GM18502 (cell line): ENCODE measurements around the gene OTULINL.
A peak's percentile ranks its signal among the peaks of the same experiment; 100 is the strongest.
"Not testable (repeated sequence)": the region's sequence is repeated elsewhere in the genome, so short reads cannot be mapped to it uniquely, and the experiment has no call there.

ENCODE experiments used
- ATAC-seq: cut with Tn5 transposase; IDR thresholded peaks from one replicate; pipeline ENCODE4 v1.9.1; 2021; ENCODE audit warnings: mild to moderate bottlenecking; ENCODE audit not compliant: unreplicated experiment, poor library complexity

OTULINL gene

GRCh38 chr5:14581106-14581890 lies at the start of gene OTULINL:
OTULINL (plus strand) TSS chr5:14581792; CDS start chr5:14581895, 103 bp downstream.
- peak; percentile 99 for ATAC-seq

GRCh38 chr5:14532180-14532579 lies 49.4 kb upstream of the OTULINL start:
- no peak for ATAC-seq

- no peak for ATAC-seq
Observed at GRCh38 chr5:14534773-14535172, 46.8 kb upstream of the OTULINL start.

GRCh38 chr5:14545308-14545707 lies 36.3 kb upstream of the OTULINL start:
- no peak for ATAC-seq

- ATAC-seq: no peak
Observed at GRCh38 chr5:14545862-14546261, 35.7 kb upstream of the OTULINL start.

DNA sequence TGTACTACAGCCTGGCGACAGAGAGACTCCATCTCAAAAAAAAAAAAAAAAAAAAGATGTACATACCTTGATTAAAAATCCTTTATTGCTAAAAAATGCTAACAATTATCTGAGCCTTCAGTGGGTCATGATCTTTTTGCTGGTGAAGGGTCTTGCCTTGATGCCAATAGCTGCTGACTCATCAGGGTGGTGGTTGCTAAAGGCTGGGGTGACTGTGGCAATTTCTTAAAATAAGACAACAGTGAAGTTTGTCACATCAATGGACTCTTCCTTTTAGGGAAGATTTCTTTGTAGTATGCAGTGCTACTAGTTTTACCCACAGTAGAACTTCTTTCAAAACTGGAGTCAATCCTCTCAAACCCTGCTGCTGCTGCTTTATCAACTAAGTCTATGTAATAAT lies 33.9 kb upstream of the OTULINL start:
- no peak for ATAC-seq

GRCh38 chr5:14551211-14551610 lies 30.4 kb upstream of the OTULINL start:
- no peak for ATAC-seq

GRCh38 chr5:14552017-14552416 lies 29.6 kb upstream of the OTULINL start:
- no peak for ATAC-seq

- ATAC-seq: not testable (repeated sequence)
Observed at GRCh38 chr5:14554288-14554687, 27.3 kb upstream of the OTULINL start.

- ATAC-seq: no peak
Observed at GRCh38 chr5:14556015-14556414, 25.6 kb upstream of the OTULINL start.

- ATAC-seq: no peak
Observed at GRCh38 chr5:14557203-14557770, 24.3 kb upstream of the OTULINL start.

GRCh38 chr5:14557791-14558415 lies 23.7 kb upstream of the OTULINL start:
- ATAC-seq: no peak

GRCh38 chr5:14560091-14560595 lies 21.4 kb upstream of the OTULINL start:
- no peak for ATAC-seq

- ATAC-seq: no peak
Observed at GRCh38 chr5:14561741-14562140, 19.9 kb upstream of the OTULINL start.

DNA sequence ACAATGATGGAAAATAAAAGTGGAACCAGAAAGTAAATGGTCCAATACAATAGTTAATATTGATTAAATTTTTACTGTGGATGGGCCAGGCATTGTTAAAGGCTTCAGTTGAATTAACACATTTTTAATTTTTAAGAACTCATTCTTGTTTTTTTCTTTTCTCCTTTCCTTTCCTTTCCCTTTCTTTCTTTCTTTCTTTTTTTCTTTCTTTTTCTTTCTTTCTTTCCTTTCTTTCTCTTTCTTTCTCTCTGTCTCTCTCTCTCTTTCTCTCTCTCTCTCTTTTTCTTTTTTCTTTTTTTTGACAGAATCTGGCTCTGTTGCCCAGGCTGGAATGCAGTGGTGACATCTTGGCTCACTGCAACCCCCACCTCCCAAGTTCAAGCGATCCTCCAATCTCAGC lies 13.3 kb upstream of the OTULINL start:
- no peak for ATAC-seq

DNA sequence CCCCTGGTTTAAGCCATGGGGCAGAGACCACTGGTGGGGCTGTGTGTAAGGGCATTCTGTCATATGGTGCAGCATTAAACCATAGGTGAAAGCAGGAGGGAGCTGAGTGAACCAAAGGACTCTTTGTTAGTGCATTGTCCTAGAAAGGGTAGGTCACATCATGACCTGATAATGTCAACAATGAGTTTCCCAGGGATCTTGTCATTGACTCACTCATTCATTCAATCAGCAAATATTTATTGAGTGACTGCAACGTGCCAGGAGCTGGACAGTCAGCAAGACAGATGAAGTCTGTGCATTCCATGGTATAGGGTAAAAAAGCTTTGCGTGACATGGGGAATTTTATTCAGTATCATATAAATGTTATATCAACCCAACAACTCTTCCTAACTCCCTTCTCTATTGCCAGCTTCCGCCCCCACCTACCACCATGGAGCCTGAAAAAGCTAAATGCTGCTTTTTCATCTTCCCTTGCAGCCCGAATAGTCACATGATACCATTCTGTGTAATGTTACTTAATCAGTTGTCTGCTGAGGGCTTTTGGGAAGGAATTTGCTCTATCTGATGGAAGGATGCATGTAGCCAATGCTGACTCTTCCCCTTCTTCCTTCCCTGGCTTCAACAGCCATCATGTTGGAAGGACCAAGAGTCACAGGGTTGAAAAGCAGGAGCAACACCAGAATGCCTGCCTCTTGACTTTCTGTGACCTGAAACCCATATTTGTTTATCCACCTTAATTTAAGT lies 11.5 kb upstream of the OTULINL start:
- ATAC-seq: no peak

- ATAC-seq: no peak
Observed at GRCh38 chr5:14571901-14572300, 9.7 kb upstream of the OTULINL start.

GRCh38 chr5:14572385-14572784 lies 9.2 kb upstream of the OTULINL start:
- ATAC-seq: no peak

DNA sequence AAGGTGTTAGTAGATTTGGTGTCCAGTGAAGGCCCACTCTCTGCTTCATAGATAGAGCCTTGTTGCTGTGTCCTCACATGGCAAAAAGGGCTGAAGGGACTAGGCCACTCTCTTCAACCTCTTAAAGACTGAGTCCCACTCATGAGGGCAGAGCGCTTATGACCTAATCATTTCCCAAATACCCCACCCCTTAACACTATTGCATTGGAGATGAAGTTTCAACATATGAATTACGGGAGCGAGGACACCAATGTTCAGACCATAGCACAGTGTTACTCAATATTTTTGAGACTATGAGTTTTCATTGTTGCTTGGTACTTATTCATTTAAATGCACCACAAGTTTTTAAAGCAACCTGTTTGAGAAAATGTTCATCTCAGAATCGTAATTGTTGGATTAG lies 8.8 kb upstream of the OTULINL start:
- no peak for ATAC-seq

DNA sequence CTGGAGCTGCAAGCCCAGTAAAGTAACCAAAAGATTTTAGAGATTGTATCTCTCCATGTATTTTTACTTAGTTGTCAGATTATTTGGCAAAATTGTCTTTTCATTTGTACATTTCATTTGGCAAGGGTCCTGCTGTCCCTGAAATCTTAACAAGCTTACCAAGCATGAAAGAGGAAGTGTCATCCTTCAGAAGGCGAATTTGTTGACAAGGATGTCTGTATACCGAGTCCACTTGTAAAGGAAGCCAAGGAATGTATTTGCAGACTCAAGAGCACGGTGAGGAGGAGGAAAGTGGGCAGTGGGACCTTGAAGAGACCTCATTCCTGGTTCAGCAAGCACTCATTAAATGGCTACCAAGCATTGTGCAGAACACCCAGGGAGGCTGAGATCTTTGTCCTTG lies 7.5 kb upstream of the OTULINL start:
- ATAC-seq: no peak
